NCI-H2227 treated with DMSO at 0.1 percent for 48 hours (cell line): ENCODE results near the gene DDX24.
"Not testable (repeated sequence)": the region's sequence is repeated elsewhere in the genome, so short reads cannot be mapped to it uniquely, and the experiment has no call there.

Experiments used
- DNase-seq: peaks from one replicate; lab custom pipeline; 2025; lab: John Stamatoyannopoulos, UW

Gene DDX24

GRCh38 chr14:94081386-94081820 is 401 bp upstream of the DDX24 start:
- DNase-seq: no peak

- no peak for DNase-seq
Observed at GRCh38 chr14:94079891-94080620, 946 bp downstream of the DDX24 start.

- no peak for DNase-seq
Observed at GRCh38 chr14:94077823-94078222, 3.2 kb downstream of the DDX24 start.

GRCh38 chr14:94077111-94077821 is 3.7 kb downstream of the DDX24 start:
- no peak for DNase-seq

- no peak for DNase-seq
Observed at GRCh38 chr14:94075008-94075407, 6.0 kb downstream of the DDX24 start.

GRCh38 chr14:94074534-94074933 is 6.5 kb downstream of the DDX24 start:
- no peak for DNase-seq

GRCh38 chr14:94072076-94072475 is 8.9 kb downstream of the DDX24 start:
- DNase-seq: not testable (repeated sequence)

GRCh38 chr14:94066089-94066676 is 14.8 kb downstream of the DDX24 start:
- DNase-seq: no peak

- no peak for DNase-seq
Observed at GRCh38 chr14:94062344-94062940, 18.6 kb downstream of the DDX24 start.

- DNase-seq: no peak
Observed at GRCh38 chr14:94059998-94060397, 21.0 kb downstream of the DDX24 start.

- no peak for DNase-seq
Observed at GRCh38 chr14:94058674-94059138, 22.3 kb downstream of the DDX24 start.

GRCh38 chr14:94058128-94058673 is 22.8 kb downstream of the DDX24 start:
- no peak for DNase-seq

GRCh38 chr14:94056579-94057308 is 24.3 kb downstream of the DDX24 start:
- no peak for DNase-seq

- no peak for DNase-seq
Observed at GRCh38 chr14:94054936-94055335, 26.1 kb downstream of the DDX24 start.

- DNase-seq: no peak
Observed at GRCh38 chr14:94054401-94054800, 26.6 kb downstream of the DDX24 start.

GRCh38 chr14:94052662-94053061 is 28.3 kb downstream of the DDX24 start:
- no peak for DNase-seq

- no peak for DNase-seq
Observed at GRCh38 chr14:94052199-94052598, 28.8 kb downstream of the DDX24 start.

- DNase-seq: no peak
Observed at GRCh38 chr14:94051779-94052178, 29.2 kb downstream of the DDX24 start.

- DNase-seq: peak; percentile 61
Observed at GRCh38 chr14:94051115-94051514, 29.9 kb downstream of the DDX24 start.

- no peak for DNase-seq
Observed at GRCh38 chr14:94050231-94050880, 30.6 kb downstream of the DDX24 start.

- DNase-seq: no peak
Observed at GRCh38 chr14:94049625-94050023, 31.4 kb downstream of the DDX24 start.
